Bronchial epithelial cell (primary cell): Measurements from ENCODE around the gene HOXD11. TPM values are rescaled to one million over a fixed set of nuclear protein-coding genes. Genes with fewer than 3 reads are reported as not detected.

Source experiments
- DNase-seq: peaks from one replicate; pipeline ENCODE4 v3.0.0-alpha.2; 2010; ENCODE audit warnings: low read depth
- FAIRE-seq: peaks from 2 replicates; lab custom pipeline; 2011; peaks lifted over from hg19 to GRCh38; lab: Jason Lieb, UNC
- H3K27me3 ChIP-seq: 2 replicates; pipeline ENCODE4 v1.5.1; 2011; ENCODE audit warnings: low read length; ENCODE audit not compliant: control insufficient read depth, insufficient read depth
- H3K36me3 ChIP-seq: 2 replicates; pipeline ENCODE4 v1.5.1; 2011; ENCODE audit warnings: low read length; ENCODE audit not compliant: control insufficient read depth, insufficient read depth
- H3K4me3 ChIP-seq: 2 replicates; pipeline ENCODE4 v1.5.1; 2011; ENCODE audit warnings: mild to moderate bottlenecking, low read depth, low read length, control low read depth
- CTCF ChIP-seq: IDR thresholded peaks from 2 replicates; pipeline ENCODE4 v1.5.1; 2011; ENCODE audit warnings: mild to moderate bottlenecking, moderate library complexity, low read length, control low read depth, inconsistent platforms; ENCODE audit not compliant: insufficient read depth, severe bottlenecking
- total RNA-seq: library from RNA; depleted of rRNA; stranded (reverse); fragments of >200 nt; gene quantifications from 2 replicates; pipeline ENCODE4 v1.2.1, GENCODE V29; 2014

Gene HOXD11
- total RNA-seq, 1 donor from 2014 or later, result not detected

GRCh38 chr2:176103194-176103593, 3.9 kb upstream of the HOXD11 start:
- H3K27me3 ChIP-seq, result peaks cover 78% of the 10 kb centered on the region
- no peak overlapping the region for H3K4me3 ChIP-seq
- FAIRE-seq, result no peak
- DNase-seq, result no peak
- TF ChIP-seq CTCF, result no peak
- H3K36me3 ChIP-seq, result no peaks in the 10 kb centered on the region

- no peak for TF ChIP-seq CTCF
- no peak for FAIRE-seq
Observed at GRCh38 chr2:176103742-176104315, 3.3 kb upstream of the HOXD11 start.

GRCh38 chr2:176104316-176105077, 2.6 kb upstream of the HOXD11 start:
- DNase-seq, result no peak
- no peak for TF ChIP-seq CTCF
- peaks cover 76% of the 10 kb centered on the region for H3K27me3 ChIP-seq
- FAIRE-seq, result no peak
- no peak overlapping the region for H3K4me3 ChIP-seq
- H3K36me3 ChIP-seq, result no peaks in the 10 kb centered on the region

More at GRCh38 chr2:176103742-176104315, 3.3 kb upstream of the HOXD11 start:
- DNase-seq, result no peak
- H3K27me3 ChIP-seq, result peaks cover 76% of the 10 kb centered on the region
- H3K36me3 ChIP-seq, result no peaks in the 10 kb centered on the region
- no peak overlapping the region for H3K4me3 ChIP-seq

GRCh38 chr2:176105078-176105729, 1.9 kb upstream of the HOXD11 start:
- DNase-seq (no peak), FAIRE-seq (no peak)
- H3K36me3 ChIP-seq, result no peaks in the 10 kb centered on the region
- TF ChIP-seq CTCF, result no peak
- peaks cover 76% of the 10 kb centered on the region for H3K27me3 ChIP-seq
- no peak overlapping the region for H3K4me3 ChIP-seq

- no peak for TF ChIP-seq CTCF
Observed at GRCh38 chr2:176105730-176106580, 1.1 kb upstream of the HOXD11 start.

More at GRCh38 chr2:176105730-176106580, 1.1 kb upstream of the HOXD11 start:
- Histone ChIP-seq H3K27me3 (peaks cover 76% of the 10 kb centered on the region), H3K36me3 (no peaks in the 10 kb centered on the region), H3K4me3 (no peak overlapping the region)
- no peak for DNase-seq
- no peak for FAIRE-seq
